ENCODE results near the gene SULT4A1.

The SULT4A1 gene

GRCh38 chr22:43802897-43803495 lies 59.3 kb downstream of the SULT4A1 start:
- DNase-seq (ENCODE audit: low read depth), result no peak

- no peak for DNase-seq (ENCODE audit: low read depth)
These were observed 61.3 kb downstream of the SULT4A1 start for GRCh38 chr22:43800970-43801369.

DNA sequence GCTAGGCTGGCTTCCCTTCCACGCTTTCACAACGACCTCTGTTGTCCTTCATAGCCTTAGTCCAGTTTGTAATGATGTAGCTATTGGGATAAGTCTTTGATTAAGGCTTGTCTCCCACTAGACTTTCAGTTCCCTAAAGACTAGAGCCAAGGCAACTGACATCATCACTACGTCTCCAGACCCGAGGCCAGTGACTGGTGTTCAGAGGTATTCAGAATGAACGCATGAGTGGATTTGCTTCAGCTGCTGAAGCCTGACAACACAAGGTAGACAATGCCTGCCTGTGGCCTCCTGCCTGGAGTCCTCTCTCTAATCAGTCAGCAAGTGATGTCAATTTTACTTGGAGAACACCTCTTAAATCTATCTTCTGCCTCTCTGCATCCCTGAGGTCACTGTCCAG lies 63.8 kb downstream of the SULT4A1 start:
- DNase-seq (ENCODE audit: low read depth), result no peak

- DNase-seq (ENCODE audit: low read depth), result peak; percentile 58
These were observed 65.7 kb downstream of the SULT4A1 start for GRCh38 chr22:43796567-43796966.

DNA sequence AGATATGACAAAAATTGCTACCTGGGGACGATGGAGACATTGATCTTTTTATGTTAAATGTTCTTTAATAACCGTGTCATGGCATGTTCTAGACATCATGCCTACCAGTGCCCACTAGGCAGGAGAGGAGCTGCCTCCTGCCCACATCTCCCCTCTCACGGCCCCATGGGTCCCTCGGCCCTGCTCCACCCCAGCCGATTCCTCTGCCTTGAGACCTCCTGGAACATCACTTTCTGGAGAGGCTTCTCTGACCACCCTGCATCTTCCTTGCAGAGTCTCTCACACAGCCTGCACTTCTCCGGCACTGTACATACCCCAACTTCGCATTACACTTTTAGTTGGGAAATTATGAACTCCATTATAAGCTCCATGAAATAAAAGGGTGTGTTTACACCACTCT lies 67.0 kb downstream of the SULT4A1 start:
- no peak for DNase-seq (ENCODE audit: low read depth)

DNA sequence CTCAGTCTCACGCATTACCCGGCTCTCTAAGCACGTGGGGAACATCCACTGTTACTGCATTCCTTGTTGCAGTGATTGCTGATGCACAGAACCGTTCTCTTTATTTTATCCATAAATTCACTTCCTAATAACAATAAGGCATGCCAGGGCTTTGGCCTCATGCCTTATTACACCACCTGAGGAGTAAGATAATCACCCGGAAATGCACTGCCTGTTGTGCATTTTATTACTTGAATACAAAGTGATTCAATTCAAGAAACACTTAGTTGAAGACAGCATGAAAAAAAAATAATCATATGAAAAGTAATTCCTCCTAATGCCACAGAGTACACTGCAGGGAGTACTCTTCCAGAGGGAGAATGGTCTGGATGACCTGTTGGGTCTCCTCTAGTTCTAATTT lies 69.4 kb downstream of the SULT4A1 start:
- DNase-seq (ENCODE audit: low read depth), result no peak

DNA sequence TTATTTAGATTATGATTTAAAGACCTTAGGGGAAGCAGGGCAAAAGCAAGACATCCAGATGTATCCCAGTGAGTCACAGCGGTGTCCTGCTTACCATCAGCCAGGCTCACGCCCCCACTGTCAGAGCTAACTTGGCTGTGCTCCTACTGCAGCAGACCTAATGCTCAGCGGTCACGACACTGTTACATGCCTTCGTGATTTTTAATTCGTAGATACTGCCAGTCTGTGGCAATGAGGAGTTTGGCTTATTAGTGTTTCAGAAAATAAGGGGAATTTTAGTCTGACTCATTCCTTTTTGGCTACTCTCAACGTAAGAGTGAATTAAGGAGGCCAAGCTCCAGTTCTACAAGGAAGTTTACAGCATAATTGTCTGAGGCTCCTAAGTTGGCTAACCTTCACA lies 72.9 kb downstream of the SULT4A1 start:
- peak; percentile 97 for DNase-seq (ENCODE audit: low read depth)

- no peak for DNase-seq (ENCODE audit: low read depth)
These were observed 78.5 kb downstream of the SULT4A1 start for GRCh38 chr22:43783777-43784176.

DNA sequence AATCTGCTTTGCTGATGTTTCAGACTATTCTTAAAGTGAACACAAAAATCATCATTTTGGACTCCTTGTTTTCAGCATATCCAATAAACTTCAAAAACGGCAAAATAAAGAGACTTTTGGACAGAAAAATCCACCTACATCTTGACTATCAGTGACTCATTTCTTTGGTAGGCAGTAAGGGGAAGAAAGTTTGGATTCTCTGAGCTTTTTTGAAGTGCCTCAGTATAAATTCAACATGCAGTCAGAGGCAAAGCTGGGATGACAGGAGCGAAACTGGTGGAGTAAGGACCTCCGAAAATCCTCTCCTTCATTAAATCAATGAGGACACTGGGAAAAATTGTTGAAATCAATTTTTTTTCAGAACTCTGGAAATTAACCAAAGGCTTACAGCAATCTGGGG lies 79.9 kb downstream of the SULT4A1 start:
- no peak for DNase-seq (ENCODE audit: low read depth)

GRCh38 chr22:43777286-43777685 lies 85.0 kb downstream of the SULT4A1 start:
- DNase-seq (ENCODE audit: low read depth), result peak; percentile 72

DNA sequence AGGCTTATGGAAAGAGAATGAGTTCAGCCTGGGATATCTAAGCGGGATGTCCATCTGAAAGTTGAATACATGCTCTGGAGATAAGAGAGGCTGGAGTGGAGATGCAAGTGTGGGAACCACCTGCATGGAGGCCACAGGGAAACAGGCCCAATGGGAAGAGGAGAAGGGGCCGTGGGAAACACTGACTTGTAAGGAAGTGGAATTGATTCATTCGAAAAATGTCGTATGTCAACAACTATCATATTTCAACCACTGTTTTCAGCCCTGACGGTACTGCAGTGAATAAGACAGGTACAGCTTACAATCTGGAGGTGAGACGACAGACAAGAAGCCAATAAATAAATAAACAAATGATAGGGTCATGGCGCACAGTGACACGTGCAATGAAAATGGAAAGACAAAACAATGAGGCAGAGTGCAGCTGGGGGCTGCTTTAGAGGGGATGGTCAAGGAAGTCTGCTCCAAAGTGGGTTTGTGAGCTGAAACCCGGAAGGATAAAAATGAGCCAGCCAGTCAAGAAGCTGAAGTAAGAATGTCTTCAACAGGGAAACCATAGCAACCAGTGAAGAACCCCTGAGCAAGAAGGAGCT lies 86.1 kb downstream of the SULT4A1 start:
- DNase-seq (ENCODE audit: low read depth), result no peak

Data from amniotic epithelial cell (primary cell).